ENCODE results near the gene ARID3A.

DNA sequence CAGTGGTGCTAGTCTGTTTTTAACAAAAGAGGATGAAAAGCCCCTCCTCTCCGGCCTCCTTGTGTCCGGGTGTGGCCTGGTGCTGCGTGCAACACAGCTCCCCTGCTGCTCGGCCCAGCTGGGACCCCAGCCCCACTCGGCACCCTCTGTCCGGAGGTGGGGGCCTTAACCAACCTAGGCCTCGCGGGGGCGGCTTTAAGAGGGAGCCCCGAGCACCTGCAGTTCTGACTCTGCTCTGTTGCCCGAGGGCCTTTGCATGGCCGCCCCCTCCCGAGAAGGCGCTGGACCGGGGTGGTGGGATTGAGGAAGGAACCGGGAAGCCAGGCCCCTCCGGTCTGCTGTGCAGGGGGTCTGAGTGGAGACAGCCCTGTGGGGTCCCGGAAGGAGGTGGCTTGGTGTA, 68.7 kb downstream of the ARID3A start:
- TF ChIP-seq CTCF (IDR thresholded peaks at IDR 0.05) (no peak), POLR2A (IDR thresholded peaks at IDR 0.05) (no peak), POLR2AphosphoS5 (IDR thresholded peaks at IDR 0.05) (no peak)
